Measurements from ENCODE around the gene KLF7. TPM values are rescaled to one million over a fixed set of nuclear protein-coding genes. Genes with fewer than 3 reads are reported as not detected.

KLF7 gene
- total RNA-seq, 1 donor from 2014 or later: 22.2 TPM

DNA sequence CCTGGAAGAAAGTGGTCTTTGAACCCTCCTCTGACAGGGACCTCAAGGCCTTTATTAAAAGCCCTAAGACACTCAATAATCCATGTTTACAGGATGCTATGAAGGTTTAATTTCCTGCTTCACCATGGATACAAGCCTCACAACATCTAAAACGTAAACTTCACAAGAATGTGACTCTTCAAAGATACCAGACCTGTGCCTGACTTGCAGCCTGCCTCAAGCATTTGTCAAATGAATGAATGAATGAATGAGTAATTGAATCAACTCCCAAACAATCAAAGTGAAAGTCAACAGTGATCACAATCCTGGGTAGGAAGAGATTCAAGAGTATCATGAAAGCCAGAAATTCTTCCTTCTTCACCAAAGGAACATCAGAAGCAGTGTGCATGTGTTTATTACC lies 30.4 kb downstream of the KLF7 start:
- DNase-seq (ENCODE audit: low read depth): no peak

DNA sequence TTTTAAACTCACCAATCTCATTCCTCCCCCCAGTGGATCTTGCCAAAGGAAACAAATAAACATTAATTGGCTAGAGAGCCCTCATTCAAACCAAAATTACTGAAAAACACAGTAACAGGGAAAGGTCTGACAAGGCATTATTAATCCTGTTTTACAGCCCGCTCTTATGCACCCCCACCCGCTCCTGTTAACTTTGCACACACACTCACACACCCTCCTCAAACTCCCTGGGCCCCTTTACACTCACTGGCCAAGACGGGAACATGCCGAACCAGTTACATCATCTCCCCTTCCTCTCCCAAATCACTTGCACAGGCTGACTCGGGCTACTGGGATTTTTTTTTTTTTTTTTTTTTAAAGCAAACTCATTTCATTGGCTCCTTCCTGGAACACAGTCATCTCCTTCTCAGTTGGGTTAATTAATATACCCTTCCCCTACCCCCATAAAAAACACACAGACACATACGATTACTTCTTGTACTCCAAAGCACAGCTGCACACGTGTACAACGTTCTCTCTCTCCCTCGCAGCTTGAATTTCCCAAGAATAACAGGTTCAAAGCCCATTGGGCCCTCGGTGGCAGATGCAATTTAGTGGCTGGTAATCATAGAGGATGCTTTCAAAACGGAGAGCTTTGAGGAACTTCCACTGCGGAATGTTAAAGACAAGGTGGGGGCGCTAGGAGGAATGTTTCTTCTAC lies 31.8 kb downstream of the KLF7 start:
- TF ChIP-seq, protein P1, sequence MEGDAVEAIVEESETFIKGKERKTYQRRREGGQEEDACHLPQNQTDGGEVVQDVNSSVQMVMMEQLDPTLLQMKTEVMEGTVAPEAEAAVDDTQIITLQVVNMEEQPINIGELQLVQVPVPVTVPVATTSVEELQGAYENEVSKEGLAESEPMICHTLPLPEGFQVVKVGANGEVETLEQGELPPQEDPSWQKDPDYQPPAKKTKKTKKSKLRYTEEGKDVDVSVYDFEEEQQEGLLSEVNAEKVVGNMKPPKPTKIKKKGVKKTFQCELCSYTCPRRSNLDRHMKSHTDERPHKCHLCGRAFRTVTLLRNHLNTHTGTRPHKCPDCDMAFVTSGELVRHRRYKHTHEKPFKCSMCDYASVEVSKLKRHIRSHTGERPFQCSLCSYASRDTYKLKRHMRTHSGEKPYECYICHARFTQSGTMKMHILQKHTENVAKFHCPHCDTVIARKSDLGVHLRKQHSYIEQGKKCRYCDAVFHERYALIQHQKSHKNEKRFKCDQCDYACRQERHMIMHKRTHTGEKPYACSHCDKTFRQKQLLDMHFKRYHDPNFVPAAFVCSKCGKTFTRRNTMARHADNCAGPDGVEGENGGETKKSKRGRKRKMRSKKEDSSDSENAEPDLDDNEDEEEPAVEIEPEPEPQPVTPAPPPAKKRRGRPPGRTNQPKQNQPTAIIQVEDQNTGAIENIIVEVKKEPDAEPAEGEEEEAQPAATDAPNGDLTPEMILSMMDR (conservative IDR thresholded peaks at IDR 0.05; ENCODE audit: low read depth, low read length): no peak
- peak; percentile 77 for DNase-seq (ENCODE audit: low read depth)
- peak overlapping the region; percentile 33 for H3K4me3 ChIP-seq (ENCODE audit: low read depth, low read length)

More for the DNA sequence above, 30.4 kb downstream of the KLF7 start:
- no peak overlapping the region for H3K4me3 ChIP-seq (ENCODE audit: low read depth, low read length)
- TF ChIP-seq, protein P1 (conservative IDR thresholded peaks at IDR 0.05; ENCODE audit: low read depth, low read length): no peak

DNA sequence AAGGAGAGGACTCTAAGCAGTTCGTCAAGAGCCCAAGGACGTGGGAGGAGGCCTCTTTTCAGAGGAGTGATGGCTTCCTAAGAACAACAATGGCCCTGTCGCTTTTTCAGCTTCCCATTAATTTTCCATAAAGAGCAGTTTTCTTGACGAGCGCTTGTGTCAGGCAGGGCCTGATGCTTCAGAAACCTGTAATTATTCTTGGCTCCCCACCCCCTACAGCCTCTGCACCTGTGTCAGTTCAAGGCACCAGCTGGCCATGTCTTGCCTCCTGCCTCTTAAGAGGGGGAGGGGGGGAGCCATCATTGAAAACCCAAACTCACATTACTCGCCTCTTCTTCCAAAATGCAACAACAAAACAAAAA lies 32.3 kb downstream of the KLF7 start:
- TF ChIP-seq, protein P1 (conservative IDR thresholded peaks at IDR 0.05; ENCODE audit: low read depth, low read length): no peak

DNA sequence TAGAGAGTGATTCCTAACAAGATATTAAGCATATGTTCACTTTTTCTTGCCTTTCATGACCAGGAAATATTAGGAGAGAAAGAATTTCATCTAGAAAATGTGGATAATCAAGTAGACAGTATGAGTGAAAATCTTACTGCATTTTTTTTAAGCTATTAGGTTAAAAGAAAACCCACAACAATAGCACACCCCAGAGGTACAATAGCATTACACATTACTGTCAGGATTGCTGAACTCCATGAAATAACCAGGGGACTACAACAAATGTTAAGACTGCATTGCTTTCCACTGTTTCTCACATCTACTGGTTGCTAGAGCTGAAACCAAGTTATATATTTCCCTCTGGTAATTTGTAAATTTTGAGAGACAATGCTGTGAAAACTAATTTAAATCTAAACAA lies 33.7 kb downstream of the KLF7 start:
- TF ChIP-seq, protein P1 (conservative IDR thresholded peaks at IDR 0.05; ENCODE audit: low read depth, low read length): no peak
- no peak for DNase-seq (ENCODE audit: low read depth)

More for the DNA sequence above, 32.3 kb downstream of the KLF7 start:
- peak overlapping the region; percentile 33 for H3K4me3 ChIP-seq (ENCODE audit: low read depth, low read length)
- no peak for DNase-seq (ENCODE audit: low read depth)

DNA sequence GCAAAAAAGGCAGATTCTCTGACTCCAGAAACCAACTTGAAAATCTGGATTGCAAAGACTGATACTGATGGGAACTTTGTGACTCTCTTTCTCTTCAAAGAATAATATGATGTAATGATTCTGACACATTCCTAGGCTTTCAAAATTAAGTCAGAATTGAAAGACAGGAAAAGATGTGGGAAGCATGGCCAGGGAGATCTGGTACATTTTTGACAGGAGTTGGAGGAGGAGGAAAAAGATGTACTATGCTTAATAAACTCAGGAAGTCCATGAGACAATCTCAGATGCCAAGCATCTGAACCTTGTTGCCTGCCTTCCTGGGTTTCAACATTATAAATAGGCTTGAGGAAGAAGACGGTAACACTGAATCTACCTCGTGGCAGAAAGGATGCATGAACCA lies 34.2 kb downstream of the KLF7 start:
- DNase-seq (ENCODE audit: low read depth): no peak
- no peak overlapping the region for H3K4me3 ChIP-seq (ENCODE audit: low read depth, low read length)
- TF ChIP-seq, protein P1 (conservative IDR thresholded peaks at IDR 0.05; ENCODE audit: low read depth, low read length): no peak

More for the DNA sequence above, 33.7 kb downstream of the KLF7 start:
- H3K4me3 ChIP-seq (ENCODE audit: low read depth, low read length): no peak overlapping the region

DNA sequence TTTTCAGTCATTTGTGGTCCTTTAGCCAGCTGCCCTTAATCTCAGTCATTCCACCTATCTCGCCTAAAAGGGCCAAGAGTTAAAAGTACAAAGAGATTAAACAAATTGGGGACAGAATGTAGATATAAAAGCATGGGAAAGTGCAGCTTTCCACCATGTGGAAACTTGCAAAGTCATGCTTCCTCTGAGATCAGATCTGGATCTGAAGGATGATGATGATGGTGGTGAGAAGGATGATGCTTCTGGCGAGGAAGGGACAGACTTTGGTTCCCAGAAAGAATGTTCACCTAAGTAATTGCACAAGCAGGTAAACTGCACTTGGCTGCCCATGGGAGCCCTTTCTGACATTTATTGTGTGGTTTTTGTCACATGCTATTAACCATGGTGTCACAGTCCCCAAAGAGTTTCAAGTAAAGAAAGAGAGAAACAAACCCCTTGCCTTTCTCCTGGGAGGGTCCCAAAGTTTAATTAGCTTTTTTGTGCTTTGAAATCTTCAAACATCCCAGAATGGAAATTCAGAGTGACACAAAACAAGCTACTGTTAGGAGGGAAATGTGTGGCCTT lies 34.7 kb downstream of the KLF7 start:
- TF ChIP-seq, protein P1 (conservative IDR thresholded peaks at IDR 0.05; ENCODE audit: low read depth, low read length): no peak
- no peak for DNase-seq (ENCODE audit: low read depth)
- H3K4me3 ChIP-seq (ENCODE audit: low read depth, low read length): no peak overlapping the region

DNA sequence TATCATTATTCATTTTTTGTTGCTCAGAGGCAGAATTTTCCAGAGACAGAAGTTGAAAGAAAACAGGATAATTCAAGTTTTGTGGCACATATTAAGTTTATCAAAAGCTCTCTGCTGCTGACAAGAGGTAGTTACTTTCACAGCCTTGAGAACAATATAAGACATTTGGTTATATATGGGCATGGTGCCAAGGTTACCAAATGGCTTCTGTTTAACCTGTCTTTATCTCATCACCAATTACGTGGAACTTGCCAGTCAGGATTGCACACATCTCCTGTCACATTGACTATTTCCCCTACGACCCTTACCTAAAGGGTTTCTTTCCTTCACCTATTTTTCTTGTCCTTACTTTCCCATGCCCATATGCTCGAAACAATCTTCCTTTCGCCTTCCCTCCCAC lies 35.9 kb downstream of the KLF7 start:
- H3K4me3 ChIP-seq (ENCODE audit: low read depth, low read length): no peak overlapping the region
- TF ChIP-seq, protein P1 (conservative IDR thresholded peaks at IDR 0.05; ENCODE audit: low read depth, low read length): no peak
- no peak for DNase-seq (ENCODE audit: low read depth)

All from epithelial cell of proximal tubule (primary cell).